ENCODE data around the gene TNFRSF8. TPM values are rescaled to one million over a fixed set of nuclear protein-coding genes. Genes with fewer than 3 reads are reported as not detected.

The TNFRSF8 gene
- total and polyA plus RNA-seq, 2 of the 4 experiments (the other 2 are of a cell fraction), result under 0.01 to 0.31 TPM

DNA sequence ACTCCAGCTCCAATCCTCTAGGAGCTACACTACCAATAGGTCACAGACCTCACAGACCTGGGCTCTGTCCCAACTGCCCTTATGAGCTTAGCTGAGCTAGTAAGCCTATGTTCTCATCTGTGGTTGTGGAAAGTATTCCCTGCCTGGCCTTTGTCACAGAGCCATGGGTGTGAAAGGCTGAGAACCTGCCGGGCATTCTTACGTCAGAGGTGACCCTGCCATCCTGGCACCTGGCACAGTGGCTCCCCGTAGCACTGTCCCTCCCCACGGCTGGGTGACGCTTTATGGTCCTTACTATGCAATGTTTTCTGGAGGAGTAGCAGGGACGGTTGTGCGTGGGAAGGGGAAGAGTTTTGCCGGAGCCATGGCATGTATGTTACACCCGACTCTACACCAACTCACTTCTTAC lies 107.2 kb downstream of the TNFRSF8 start:
- 0 out of 4 replicates have a peak, but pooled peaks cover 0 to 10% of the 10 kb centered on the region in 2 experiments for H3K79me1 ChIP-seq (ENCODE audit: low read depth in 1 of 2, low read length in 2 of 2)
- DNase-seq, result no peak
- intact Hi-C loops (cut with micrococcal nuclease) (no loop called here), in situ Hi-C loops (cut with MboI; ENCODE audit: low sequenced_read_pairs) (no loop called here), dilution Hi-C loops (cut with HindIII; ENCODE audit: low sequenced_read_pairs, unreplicated experiment) (no loop called here)
- H3K9me3 ChIP-seq (ENCODE audit: control insufficient read depth, insufficient read depth, low read length), result no peaks in the 10 kb centered on the region
- H3K23ac ChIP-seq (ENCODE audit: low read depth, low read length), result no peak overlapping the region; the same call in 1 of the 2 replicates
- ATAC-seq (ENCODE audit: low read depth), result no peak
- H2AFZ ChIP-seq (replicated peaks; ENCODE audit: low read length, poor library complexity), result no peak overlapping the region
- POLR2A ChIA-PET (ENCODE audit: unreplicated experiment), result no interaction called here
- no peaks in the 10 kb centered on the region for H3K27me3 ChIP-seq (ENCODE audit: control insufficient read depth, insufficient read depth, low read length)
- no peak overlapping the region for H3K27ac ChIP-seq (ENCODE audit: insufficient read depth, low read length)
- no TSS peak for BruUV-seq (replicated peaks)
- H4K5ac ChIP-seq (ENCODE audit: low read depth, low read length), result no peak overlapping the region
- 0 out of 2 replicates have a peak, but pooled peaks cover 5% of the 10 kb centered on the region for H3K9me1 ChIP-seq (ENCODE audit: insufficient read depth, low read length)
- whole genome bisulfite sequencing, 2 experiments (ENCODE audit: extremely low coverage in 2 of 2, insufficient read length in 1 of 2), result 93% methylated on average over 3 of the region's 9 CpGs; no CpG with 5 or more reads in 1 of the 2 experiments
- TF ChIP-seq RFX5 (IDR thresholded peaks at IDR 0.05; ENCODE audit: low read depth, low read length) (no peak), RCOR1 (IDR thresholded peaks at IDR 0.05; ENCODE audit: insufficient replicate concordance, low read length) (no peak), CTCF (conservative IDR thresholded peaks at IDR 0.05; ENCODE audit: low read depth, low read length) (no peak), MAZ (IDR thresholded peaks at IDR 0.05; ENCODE audit: borderline replicate concordance, low read depth, low read length) (no peak), POLR2A (IDR thresholded peaks at IDR 0.05; ENCODE audit: low read depth, low read length) (no peak), RAD21 (IDR thresholded peaks at IDR 0.05; ENCODE audit: low read length) (no peak)
- TF ChIP-seq, protein P1, sequence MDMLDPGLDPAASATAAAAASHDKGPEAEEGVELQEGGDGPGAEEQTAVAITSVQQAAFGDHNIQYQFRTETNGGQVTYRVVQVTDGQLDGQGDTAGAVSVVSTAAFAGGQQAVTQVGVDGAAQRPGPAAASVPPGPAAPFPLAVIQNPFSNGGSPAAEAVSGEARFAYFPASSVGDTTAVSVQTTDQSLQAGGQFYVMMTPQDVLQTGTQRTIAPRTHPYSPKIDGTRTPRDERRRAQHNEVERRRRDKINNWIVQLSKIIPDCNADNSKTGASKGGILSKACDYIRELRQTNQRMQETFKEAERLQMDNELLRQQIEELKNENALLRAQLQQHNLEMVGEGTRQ (IDR thresholded peaks at IDR 0.05; ENCODE audit: low read depth, low read length), result no peak
- H3K9ac ChIP-seq (ENCODE audit: low read depth, low read length), result no peak overlapping the region
- H4K20me1 ChIP-seq (ENCODE audit: insufficient read depth, low read length), result no peaks in the 10 kb centered on the region; the same call in 1 of the 2 replicates
- H3K56ac ChIP-seq (ENCODE audit: extremely low read depth, insufficient read depth, low read length), result no peak overlapping the region
- H2BK20ac ChIP-seq (ENCODE audit: low read depth, low read length), result 0 out of 2 replicates have a peak overlapping the region, but pooled peaks have one; percentile 10
- H3K14ac ChIP-seq (replicated peaks; ENCODE audit: low read depth, low read length), result no peak overlapping the region
- no peak overlapping the region for H4K91ac ChIP-seq (ENCODE audit: insufficient read depth, low read depth, low read length)
- peak overlapping the region; percentile 46 for H2AK9ac ChIP-seq (replicated peaks; ENCODE audit: low read depth, low read length, poor library complexity)
- no peak overlapping the region for H3K18ac ChIP-seq (ENCODE audit: low read depth, low read length)
- H3K4ac ChIP-seq (ENCODE audit: low read depth, low read length), result no peak overlapping the region
- H3K4me2 ChIP-seq (ENCODE audit: low read depth, low read length), result no peak overlapping the region
- H3K4me1 ChIP-seq (ENCODE audit: control insufficient read depth, insufficient read depth, low read length), result peaks cover 13% of the 10 kb centered on the region
- CTCF ChIA-PET, result no interaction called here
- no peak overlapping the region for H4K8ac ChIP-seq (ENCODE audit: low read depth in 2 of 2, low read length in 2 of 2)
- no peak overlapping the region for H2BK120ac ChIP-seq (ENCODE audit: low read depth, low read length)
- no peak overlapping the region for H2AK5ac ChIP-seq (ENCODE audit: low read depth, low read length)
- H3K4me3 ChIP-seq (ENCODE audit: insufficient read depth, low read depth, low read length), result no peak overlapping the region
- no peak overlapping the region for H2BK15ac ChIP-seq (ENCODE audit: low read depth, low read length)
- H2BK5ac ChIP-seq (ENCODE audit: low read depth, low read length, poor library complexity, severe bottlenecking), result no peak overlapping the region
- H3K36me3 ChIP-seq (ENCODE audit: control insufficient read depth, insufficient read depth, low read length), result no peaks in the 10 kb centered on the region

Measured in IMR-90 (cell line).